Activated CD8-positive, alpha-beta T cell treated with anti-CD3 and anti-CD28 coated beads for 36 hours (primary cell): ENCODE measurements around the gene AK2. TPM values are rescaled to one million over a fixed set of nuclear protein-coding genes. Genes with fewer than 3 reads are reported as not detected.

Experiments
- ATAC-seq: fragments of 200-7000 bp; cut with Tn5 transposase; one replicate; pipeline ENCODE4 v1.10.0; 2021; ENCODE audit warnings: mild to moderate bottlenecking, moderate library complexity
- CTCF ChIA-PET: fragments of 350-600 bp; sonication (Branson Sonifier 250); formaldehyde crosslinking; loops from one replicate; lab custom pipeline; 2021; ENCODE audit warnings: antibody characterized with exemption; lab: Charles Lee
- POLR2A ChIA-PET: fragments of 350-600 bp; sonication (Branson Sonifier 250); formaldehyde crosslinking; loops from one replicate; lab custom pipeline; 2021; ENCODE audit warnings: antibody characterized with exemption; lab: Charles Lee
- DNase-seq: peaks from one replicate; pipeline ENCODE4 v3.0.0-alpha.2; 2020
- H3K27ac Mint-ChIP-seq: one replicate; pipeline ENCODE4 v1.8.0; 2021; ENCODE audit warnings: mild to moderate bottlenecking, mixed read lengths
- H3K27me3 Mint-ChIP-seq: one replicate; pipeline ENCODE4 v1.8.0; 2021; ENCODE audit warnings: mixed read lengths
- H3K36me3 Mint-ChIP-seq: one replicate; pipeline ENCODE4 v1.8.0; 2021; ENCODE audit warnings: low read depth, mixed read lengths
- H3K4me1 Mint-ChIP-seq: one replicate; pipeline ENCODE4 v1.8.0; 2021; ENCODE audit warnings: low read depth, mixed read lengths
- H3K4me3 Mint-ChIP-seq: one replicate; pipeline ENCODE4 v1.8.0; 2021; ENCODE audit warnings: mild to moderate bottlenecking, moderate library complexity, mixed read lengths
- H3K9me3 Mint-ChIP-seq: one replicate; pipeline ENCODE4 v1.8.0; 2021; ENCODE audit warnings: mixed read lengths
- CTCF ChIP-seq: fragments of 200-600 bp; IDR thresholded peaks from one replicate; pipeline ENCODE4 v1.8.0; 2022; ENCODE audit warnings: antibody characterized with exemption, mild to moderate bottlenecking
- intact Hi-C: fragments of 100-400 bp; cut with micrococcal nuclease; formaldehyde crosslinking; loops from one replicate; pipeline ENCODE4 v1.10.0; 2022
- total RNA-seq, 2 experiments: library from RNA; stranded (reverse); gene quantifications; one replicate each; pipeline ENCODE4 v1.2.3, GENCODE V29; 2021

Gene AK2
- total RNA-seq, 2 experiments from 2014 or later, result 404 TPM

- intact Hi-C loops, result no loop called here
- DNase-seq (no peak), ATAC-seq (no peak)
- H3K27ac Mint-ChIP-seq, result no peak overlapping the region
- no peaks in the 10 kb centered on the region for H3K9me3 Mint-ChIP-seq
- POLR2A ChIA-PET, result no interaction called here
- H3K4me1 Mint-ChIP-seq, result peaks cover 5% of the 10 kb centered on the region
- peaks cover 66% of the 10 kb centered on the region for H3K36me3 Mint-ChIP-seq
- H3K4me3 Mint-ChIP-seq, result no peak overlapping the region
- CTCF ChIA-PET, result no interaction called here
- H3K27me3 Mint-ChIP-seq, result no peaks in the 10 kb centered on the region
- no peak for TF ChIP-seq CTCF
Observed at GRCh38 chr1:33010932-33011731, 25.6 kb downstream of the AK2 start.

- Mint-ChIP-seq H3K9me3 (no peaks in the 10 kb centered on the region), H3K27me3 (no peaks in the 10 kb centered on the region), H3K36me3 (peaks cover 70% of the 10 kb centered on the region), H3K4me1 (peaks cover 19% of the 10 kb centered on the region), H3K4me3 (no peak overlapping the region), H3K27ac (no peak overlapping the region)
- DNase-seq (no peak), ATAC-seq (no peak)
- CTCF ChIA-PET, result interaction anchor here (1.0 to 1.7 kb wide), 3 partner anchors 9 to 45 kb away, joined by 3 to 5 read pairs (median 3); no protein-coding TSS in a partner anchor
- POLR2A ChIA-PET, result no interaction called here
- no peak for TF ChIP-seq CTCF
- intact Hi-C loops, result no loop called here
Observed at GRCh38 chr1:33009561-33009960, 27.1 kb downstream of the AK2 start.

GRCh38 chr1:33008051-33008914, 28.4 kb downstream of the AK2 start:
- Mint-ChIP-seq H3K27ac (no peak overlapping the region), H3K4me3 (no peak overlapping the region), H3K9me3 (no peaks in the 10 kb centered on the region), H3K36me3 (peaks cover 61% of the 10 kb centered on the region), H3K4me1 (peaks cover 20% of the 10 kb centered on the region), H3K27me3 (no peaks in the 10 kb centered on the region)
- intact Hi-C loops, result no loop called here
- ChIA-PET CTCF (interaction anchor here (0.9 to 1.7 kb wide), 4 partner anchors 12 to 74 kb away, joined by 3 to 5 read pairs (median 3); no protein-coding TSS in a partner anchor), POLR2A (interaction anchor here (2.0 kb wide), 1 partner anchor 12 kb away, joined by 9 read pairs; no protein-coding TSS in a partner anchor)
- no peak for DNase-seq
- no peak for TF ChIP-seq CTCF
- ATAC-seq, result no peak

DNA sequence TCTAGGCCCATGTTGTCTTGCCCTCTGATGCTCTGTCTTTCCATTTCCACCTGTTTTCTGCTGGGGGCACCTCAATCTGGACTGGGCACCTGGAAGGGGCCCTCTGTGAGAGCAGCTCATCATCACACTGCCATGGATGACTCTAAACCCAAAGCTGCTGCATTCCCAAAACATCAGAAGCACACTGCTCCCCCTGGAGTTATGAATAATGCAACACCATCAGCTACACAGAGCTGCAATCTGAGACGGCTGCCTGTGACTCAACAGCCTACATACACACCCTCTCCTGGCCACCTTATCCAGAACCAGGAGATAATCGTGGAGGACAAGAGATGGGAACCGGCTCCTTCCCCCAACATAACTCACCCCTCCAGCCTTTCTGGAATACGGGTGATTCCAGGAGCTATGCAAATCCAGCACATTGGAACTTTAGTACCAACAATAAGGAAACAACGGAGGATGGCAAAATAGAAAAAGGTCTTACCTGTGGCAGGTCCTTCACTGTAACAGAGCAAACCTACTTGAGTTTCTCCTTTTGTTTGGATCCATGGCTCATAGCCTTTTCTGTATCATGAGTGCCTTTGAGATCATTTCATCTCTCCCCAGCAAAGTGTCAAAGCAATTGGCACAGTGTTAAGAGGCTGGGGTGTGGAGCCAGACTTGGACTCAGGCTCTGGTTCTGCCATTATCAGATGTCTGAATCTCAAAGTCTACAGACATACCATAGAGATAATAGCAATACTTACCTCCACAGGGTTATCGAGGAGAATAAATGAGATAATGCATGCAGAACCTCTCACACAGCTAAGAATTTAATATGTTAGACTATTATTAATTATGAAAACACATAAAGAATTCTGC, 29.3 kb downstream of the AK2 start:
- POLR2A ChIA-PET, result interaction anchor here (1.7 to 2.0 kb wide), 2 partner anchors 11 to 28 kb away, joined by 4 to 9 read pairs; no protein-coding TSS in a partner anchor
- ATAC-seq (no peak), DNase-seq (no peak)
- Mint-ChIP-seq H3K36me3 (peaks cover 58% of the 10 kb centered on the region), H3K27me3 (no peaks in the 10 kb centered on the region), H3K4me3 (no peak overlapping the region), H3K9me3 (no peaks in the 10 kb centered on the region), H3K27ac (no peak overlapping the region), H3K4me1 (peaks cover 20% of the 10 kb centered on the region)
- no peak for TF ChIP-seq CTCF
- intact Hi-C loops, result no loop called here
- CTCF ChIA-PET, result interaction anchor here (1.3 to 5.6 kb wide), 3 partner anchors 11 to 74 kb away, joined by 3 to 34 read pairs (median 4); no protein-coding TSS in a partner anchor
